Measurements from ENCODE around the gene SETBP1.

- TF ChIP-seq CTCF (conservative IDR thresholded peaks at IDR 0.05; ENCODE audit: low read depth, low read length) (no peak), EZH2 (IDR thresholded peaks at IDR 0.05; ENCODE audit: borderline replicate concordance, low read depth, low read length, poor library complexity, severe bottlenecking) (no peak)
Observed at GRCh38 chr18:45106331-45106774, 425.7 kb downstream of the SETBP1 start.
